ENCODE data around the gene TPRA1.
"Not testable (repeated sequence)": the region's sequence is repeated elsewhere in the genome, so short reads cannot be mapped to it uniquely, and the experiment has no call there.

Gene TPRA1

DNA sequence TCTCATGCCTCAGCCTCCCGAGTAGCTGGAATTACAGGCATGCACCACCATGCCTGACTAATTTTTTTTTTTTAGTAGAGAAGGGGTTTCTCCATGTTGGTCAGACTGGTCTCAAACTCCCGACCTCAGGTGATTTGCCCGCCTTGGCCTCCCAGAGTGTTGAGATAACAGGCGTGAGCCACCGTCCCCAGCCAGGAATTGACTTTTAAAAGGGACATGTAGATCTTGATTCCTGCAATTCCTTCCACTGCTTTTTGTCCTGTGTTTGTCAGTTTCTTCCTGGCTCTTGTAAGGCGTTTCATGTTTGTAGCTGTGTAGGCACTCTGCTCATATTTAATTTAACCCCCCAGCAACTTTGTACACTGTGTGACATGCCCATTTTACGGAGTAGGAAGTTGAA, 15.0 kb upstream of the TPRA1 start:
- not testable (repeated sequence) for H3K79me1 ChIP-seq (ENCODE audit: low read length); H4K91ac ChIP-seq (ENCODE audit: low read depth, low read length); H3K14ac ChIP-seq (ENCODE audit: low read length); H2AK5ac ChIP-seq (ENCODE audit: low read length); H3K4me2 ChIP-seq (ENCODE audit: low read length); H3K18ac ChIP-seq (ENCODE audit: low read length); H2BK120ac ChIP-seq (ENCODE audit: insufficient read depth, low read length, poor library complexity); H3K23ac ChIP-seq (ENCODE audit: low read length); H3K4me1 ChIP-seq (ENCODE audit: control insufficient read depth in 1 of 2, insufficient read depth in 2 of 2, low read length in 2 of 2); H3K79me2 ChIP-seq (ENCODE audit: control insufficient read depth, insufficient read depth, low read length, poor library complexity); H2AFZ ChIP-seq (ENCODE audit: insufficient read depth, low read length, poor library complexity); H3K27ac ChIP-seq (ENCODE audit: low read depth, low read length); H3K9me3 ChIP-seq (ENCODE audit: insufficient read depth, low read depth, low read length); H4K8ac ChIP-seq (ENCODE audit: low read depth, low read length); H3K4me3 ChIP-seq (ENCODE audit: low read depth, low read length); H2BK12ac ChIP-seq (ENCODE audit: low read length); H4K12ac ChIP-seq (ENCODE audit: low read depth, low read length); H3K27me3 ChIP-seq (ENCODE audit: insufficient read depth, low read length); H3K4ac ChIP-seq (ENCODE audit: low read depth, low read length); H2BK5ac ChIP-seq (ENCODE audit: low read depth, low read length, poor library complexity); H3K9ac ChIP-seq (ENCODE audit: low read length)
- DNase-seq: peak; percentile 65 to 69
- no CpG with 5 or more reads among the region's 7 CpGs for WGBS (ENCODE audit: extremely low coverage, insufficient coverage, insufficient read length)
- H3K36me3 ChIP-seq (ENCODE audit: control insufficient read depth in 1 of 2, insufficient read depth in 2 of 2, low read length in 2 of 2): peaks cover 40 to 56% of the 10 kb centered on the region in 2 experiments

DNA sequence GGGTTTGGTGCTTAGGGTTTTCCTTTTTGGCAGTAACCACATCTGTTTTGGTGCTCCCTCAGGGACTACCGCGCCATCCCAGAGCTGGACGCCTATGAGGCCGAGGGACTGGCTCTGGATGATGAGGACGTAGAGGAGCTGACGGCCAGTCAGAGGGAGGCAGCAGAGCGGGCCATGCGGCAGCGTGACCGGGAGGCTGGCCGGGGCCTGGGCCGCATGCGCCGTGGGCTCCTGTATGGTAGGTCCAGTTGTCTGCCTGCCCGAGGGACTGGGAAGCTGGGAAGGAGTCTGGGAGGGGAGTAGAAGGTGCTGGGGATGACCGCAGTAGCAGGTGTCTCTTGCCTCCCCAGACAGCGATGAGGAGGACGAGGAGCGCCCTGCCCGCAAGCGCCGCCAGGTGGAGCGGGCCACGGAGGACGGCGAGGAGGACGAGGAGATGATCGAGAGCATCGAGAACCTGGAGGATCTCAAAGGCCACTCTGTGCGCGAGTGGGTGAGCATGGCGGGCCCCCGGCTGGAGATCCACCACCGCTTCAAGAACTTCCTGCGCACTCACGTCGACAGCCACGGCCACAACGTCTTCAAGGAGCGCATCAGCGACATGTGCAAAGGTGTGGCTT, 14.1 kb upstream of the TPRA1 start:
- no peak overlapping the region for H3K4me3 ChIP-seq (ENCODE audit: low read depth, low read length)
- no peak overlapping the region for H3K9ac ChIP-seq (ENCODE audit: low read length)
- no peak overlapping the region for H3K23ac ChIP-seq (ENCODE audit: low read length)
- H3K4me2 ChIP-seq (ENCODE audit: low read length): no peak overlapping the region
- H3K9me3 ChIP-seq (ENCODE audit: insufficient read depth, low read depth, low read length): peaks cover 2% of the 10 kb centered on the region
- H2BK5ac ChIP-seq (ENCODE audit: low read depth, low read length, poor library complexity): no peak overlapping the region
- no peak overlapping the region for H2AK5ac ChIP-seq (ENCODE audit: low read length)
- no peak overlapping the region for H3K4ac ChIP-seq (ENCODE audit: low read depth, low read length)
- no peak overlapping the region for H2AFZ ChIP-seq (ENCODE audit: insufficient read depth, low read length, poor library complexity)
- no peak overlapping the region for H4K91ac ChIP-seq (ENCODE audit: low read depth, low read length)
- no peaks in the 10 kb centered on the region for H3K79me2 ChIP-seq (ENCODE audit: control insufficient read depth, insufficient read depth, low read length, poor library complexity)
- H2BK12ac ChIP-seq (ENCODE audit: low read length): no peak overlapping the region
- DNase-seq: no peak
- H4K8ac ChIP-seq (ENCODE audit: low read depth, low read length): no peak overlapping the region
- no peaks in the 10 kb centered on the region for H3K27me3 ChIP-seq (ENCODE audit: insufficient read depth, low read length)
- H3K79me1 ChIP-seq (ENCODE audit: low read length): no peaks in the 10 kb centered on the region
- no CpG with 5 or more reads among the region's 41 CpGs for WGBS (ENCODE audit: extremely low coverage, insufficient coverage, insufficient read length)
- no peak overlapping the region for H3K14ac ChIP-seq (ENCODE audit: low read length)
- no peak overlapping the region for H2BK120ac ChIP-seq (ENCODE audit: insufficient read depth, low read length, poor library complexity)
- H3K4me1 ChIP-seq (ENCODE audit: control insufficient read depth in 1 of 2, insufficient read depth in 2 of 2, low read length in 2 of 2): no peaks in the 10 kb centered on the region
- H4K12ac ChIP-seq (ENCODE audit: low read depth, low read length): no peak overlapping the region
- H3K36me3 ChIP-seq (ENCODE audit: control insufficient read depth in 1 of 2, insufficient read depth in 2 of 2, low read length in 2 of 2): peaks cover 40 to 56% of the 10 kb centered on the region in 2 experiments
- no peak overlapping the region for H3K18ac ChIP-seq (ENCODE audit: low read length)
- H3K27ac ChIP-seq (ENCODE audit: low read depth, low read length): no peak overlapping the region

DNA sequence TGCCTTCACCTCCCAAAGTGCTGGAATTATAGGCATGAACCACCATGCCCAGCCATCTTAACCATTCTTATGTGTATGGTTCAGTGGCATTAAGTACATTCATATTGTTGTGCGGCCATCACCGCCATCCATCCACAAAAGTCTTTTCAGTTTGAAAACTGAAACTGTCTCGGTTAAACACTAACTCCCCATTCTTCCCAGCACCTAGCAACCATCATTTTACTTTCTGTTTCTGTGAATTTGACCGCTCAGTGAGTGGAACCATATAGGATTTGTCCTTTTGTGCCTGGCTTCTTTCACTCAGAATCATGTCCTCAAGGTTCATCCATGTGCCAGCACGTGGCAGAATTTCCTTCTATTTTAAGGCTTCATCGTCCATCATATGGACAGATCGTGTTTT, 13.5 kb upstream of the TPRA1 start:
- Histone ChIP-seq H3K9me3 (ENCODE audit: insufficient read depth, low read depth, low read length) (peaks cover 2% of the 10 kb centered on the region), H2AK5ac (ENCODE audit: low read length) (no peak overlapping the region), H3K4me1 (ENCODE audit: control insufficient read depth in 1 of 2, insufficient read depth in 2 of 2, low read length in 2 of 2) (peaks cover 0 to 5% of the 10 kb centered on the region in 2 experiments), H3K23ac (ENCODE audit: low read length) (no peak overlapping the region), H2BK5ac (ENCODE audit: low read depth, low read length, poor library complexity) (no peak overlapping the region), H3K4ac (ENCODE audit: low read depth, low read length) (no peak overlapping the region), H4K91ac (ENCODE audit: low read depth, low read length) (no peak overlapping the region), H3K79me1 (ENCODE audit: low read length) (no peaks in the 10 kb centered on the region), H2BK120ac (ENCODE audit: insufficient read depth, low read length, poor library complexity) (no peak overlapping the region), H3K4me3 (ENCODE audit: low read depth, low read length) (no peak overlapping the region), H4K8ac (ENCODE audit: low read depth, low read length) (no peak overlapping the region), H2BK12ac (ENCODE audit: low read length) (no peak overlapping the region), H3K79me2 (ENCODE audit: control insufficient read depth, insufficient read depth, low read length, poor library complexity) (no peaks in the 10 kb centered on the region), H3K9ac (ENCODE audit: low read length) (no peak overlapping the region), H3K27me3 (ENCODE audit: insufficient read depth, low read length) (no peaks in the 10 kb centered on the region), H3K18ac (ENCODE audit: low read length) (no peak overlapping the region), H3K27ac (ENCODE audit: low read depth, low read length) (no peak overlapping the region), H4K12ac (ENCODE audit: low read depth, low read length) (no peak overlapping the region), H3K36me3 (ENCODE audit: control insufficient read depth in 1 of 2, insufficient read depth in 2 of 2, low read length in 2 of 2) (peaks cover 39 to 52% of the 10 kb centered on the region in 2 experiments), H2AFZ (ENCODE audit: insufficient read depth, low read length, poor library complexity) (no peak overlapping the region), H3K4me2 (ENCODE audit: low read length) (no peak overlapping the region), H3K14ac (ENCODE audit: low read length) (no peak overlapping the region)
- no CpG with 5 or more reads among the region's 7 CpGs for WGBS (ENCODE audit: extremely low coverage, insufficient coverage, insufficient read length)
- DNase-seq: no peak

DNA sequence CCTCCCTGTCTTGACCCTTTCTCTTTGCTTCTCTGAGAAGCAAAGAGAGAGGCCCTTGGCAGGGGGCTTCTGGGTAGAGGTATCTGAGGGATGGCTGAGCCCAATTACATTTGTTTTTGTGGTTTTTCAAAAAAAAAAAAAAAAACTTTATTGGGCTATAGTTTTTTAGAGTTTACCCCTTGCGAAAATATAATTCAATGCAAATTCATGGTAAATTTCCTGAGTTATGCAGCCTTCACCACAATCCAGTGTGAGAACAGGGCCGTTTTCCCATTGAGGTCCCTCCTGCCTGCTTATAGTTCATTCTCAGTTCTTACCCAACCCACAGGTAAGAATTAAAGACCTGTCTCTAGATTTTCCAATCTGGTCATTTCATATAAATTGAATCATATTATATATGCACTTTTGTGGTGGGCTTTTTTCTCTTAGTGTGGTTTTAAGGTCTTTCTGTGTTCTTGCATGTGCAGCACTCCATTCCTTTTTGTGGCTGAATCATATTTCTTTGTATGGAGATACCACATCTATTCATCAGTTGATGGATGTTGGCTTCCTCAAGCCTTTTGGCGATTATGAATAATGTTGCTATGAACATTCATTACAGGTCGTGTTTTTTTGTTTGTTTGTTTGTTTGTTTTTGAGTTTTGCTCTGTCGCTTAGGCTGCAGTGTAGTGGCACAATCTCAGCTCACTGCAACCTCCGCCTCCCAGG, 10.4 kb upstream of the TPRA1 start:
- Histone ChIP-seq H4K8ac (ENCODE audit: low read depth, low read length) (no peak overlapping the region), H4K91ac (ENCODE audit: low read depth, low read length) (no peak overlapping the region), H3K4me3 (ENCODE audit: low read depth, low read length) (no peak overlapping the region), H3K79me2 (ENCODE audit: control insufficient read depth, insufficient read depth, low read length, poor library complexity) (peaks cover 2% of the 10 kb centered on the region), H3K18ac (ENCODE audit: low read length) (no peak overlapping the region), H3K9ac (ENCODE audit: low read length) (no peak overlapping the region), H3K4me2 (ENCODE audit: low read length) (no peak overlapping the region), H4K12ac (ENCODE audit: low read depth, low read length) (no peak overlapping the region), H3K14ac (ENCODE audit: low read length) (no peak overlapping the region), H3K23ac (ENCODE audit: low read length) (no peak overlapping the region), H3K27ac (ENCODE audit: low read depth, low read length) (no peak overlapping the region), H3K4ac (ENCODE audit: low read depth, low read length) (no peak overlapping the region), H3K9me3 (ENCODE audit: insufficient read depth, low read depth, low read length) (no peaks in the 10 kb centered on the region), H2AK5ac (ENCODE audit: low read length) (no peak overlapping the region), H2BK12ac (ENCODE audit: low read length) (no peak overlapping the region), H2BK5ac (ENCODE audit: low read depth, low read length, poor library complexity) (no peak overlapping the region), H2BK120ac (ENCODE audit: insufficient read depth, low read length, poor library complexity) (no peak overlapping the region), H3K27me3 (ENCODE audit: insufficient read depth, low read length) (no peaks in the 10 kb centered on the region), H3K4me1 (ENCODE audit: control insufficient read depth in 1 of 2, insufficient read depth in 2 of 2, low read length in 2 of 2) (peaks cover 0 to 8% of the 10 kb centered on the region in 2 experiments), H3K79me1 (ENCODE audit: low read length) (peaks cover 4% of the 10 kb centered on the region), H3K36me3 (ENCODE audit: control insufficient read depth in 1 of 2, insufficient read depth in 2 of 2, low read length in 2 of 2) (peaks cover 13 to 21% of the 10 kb centered on the region in 2 experiments), H2AFZ (ENCODE audit: insufficient read depth, low read length, poor library complexity) (no peak overlapping the region)
- DNase-seq: no peak
- WGBS (ENCODE audit: extremely low coverage, insufficient coverage, insufficient read length): no CpG with 5 or more reads among the region's 6 CpGs
